ENCODE results near the gene LYRM7.

Gene LYRM7

DNA sequence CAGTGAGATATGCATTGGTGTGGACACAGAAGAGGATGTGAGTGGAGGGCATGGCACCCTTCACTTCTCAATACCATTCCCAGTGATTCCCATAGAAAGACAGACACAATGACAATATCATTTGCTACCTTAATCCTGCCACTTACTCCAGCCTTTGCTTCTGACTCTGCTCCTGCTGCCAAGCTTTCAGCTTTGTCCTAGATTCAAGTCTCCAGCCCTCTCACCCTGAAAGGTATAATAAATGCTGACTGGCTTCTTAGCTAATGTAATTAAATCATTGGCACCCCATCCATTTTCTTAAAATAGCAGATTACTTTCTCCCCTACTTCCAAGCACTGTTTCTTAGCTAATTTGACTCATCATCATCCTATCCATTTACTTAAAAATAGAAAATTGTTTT is 52.0 kb downstream of the LYRM7 start:
- no peaks in the 10 kb centered on the region for H3K27me3 ChIP-seq (ENCODE audit: control insufficient read depth, insufficient read depth, low read length)
- no peak overlapping the region for H3K4me3 ChIP-seq (ENCODE audit: low read length)
- H3K9me3 ChIP-seq (replicated peaks; ENCODE audit: low read length), result no peaks in the 10 kb centered on the region
- H3K9ac ChIP-seq (ENCODE audit: low read depth, low read length), result no peak overlapping the region
- peaks cover 29% of the 10 kb centered on the region for H3K4me1 ChIP-seq (ENCODE audit: control insufficient read depth, insufficient read depth, low read length)
- no peak overlapping the region for H3K4me2 ChIP-seq (ENCODE audit: low read length)
- no peaks in the 10 kb centered on the region for H3K36me3 ChIP-seq (ENCODE audit: insufficient read depth, low read length)

DNA sequence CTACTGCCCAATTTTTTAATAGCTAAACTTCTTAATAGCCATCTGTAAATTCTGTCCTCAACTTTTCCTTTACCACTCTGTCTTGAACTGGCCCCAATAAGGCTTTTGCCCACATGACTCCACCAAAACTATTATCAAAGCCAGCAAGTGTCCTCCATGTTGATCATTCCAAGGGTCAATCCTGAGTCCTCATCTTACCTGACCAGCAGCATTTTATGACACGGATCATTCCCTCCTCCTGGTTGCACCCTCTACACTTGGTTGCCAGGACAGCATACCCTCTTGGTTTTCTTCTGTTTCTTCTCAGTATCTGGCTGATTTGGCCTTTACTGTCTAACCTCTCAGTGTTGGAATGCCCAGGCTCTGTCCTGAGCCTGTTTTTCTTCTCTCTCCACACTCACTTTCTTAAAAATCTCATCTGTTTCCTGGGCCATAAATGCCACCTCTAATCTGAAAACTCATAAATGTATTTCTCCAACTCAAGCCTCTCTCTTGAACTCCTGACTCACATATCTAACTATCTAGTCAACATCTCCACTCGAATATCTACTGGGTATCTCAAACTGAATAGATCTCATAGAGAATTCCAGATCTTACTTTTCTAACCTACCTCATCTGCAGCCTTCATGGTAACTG is 53.1 kb downstream of the LYRM7 start:
- Histone ChIP-seq H3K4me3 (ENCODE audit: low read length) (no peak overlapping the region), H3K4me1 (ENCODE audit: control insufficient read depth, insufficient read depth, low read length) (peaks cover 22% of the 10 kb centered on the region), H3K9ac (ENCODE audit: low read depth, low read length) (no peak overlapping the region), H3K4me2 (ENCODE audit: low read length) (no peak overlapping the region), H3K36me3 (ENCODE audit: insufficient read depth, low read length) (no peaks in the 10 kb centered on the region), H3K27me3 (ENCODE audit: control insufficient read depth, insufficient read depth, low read length) (no peaks in the 10 kb centered on the region), H3K9me3 (replicated peaks; ENCODE audit: low read length) (no peaks in the 10 kb centered on the region)

DNA sequence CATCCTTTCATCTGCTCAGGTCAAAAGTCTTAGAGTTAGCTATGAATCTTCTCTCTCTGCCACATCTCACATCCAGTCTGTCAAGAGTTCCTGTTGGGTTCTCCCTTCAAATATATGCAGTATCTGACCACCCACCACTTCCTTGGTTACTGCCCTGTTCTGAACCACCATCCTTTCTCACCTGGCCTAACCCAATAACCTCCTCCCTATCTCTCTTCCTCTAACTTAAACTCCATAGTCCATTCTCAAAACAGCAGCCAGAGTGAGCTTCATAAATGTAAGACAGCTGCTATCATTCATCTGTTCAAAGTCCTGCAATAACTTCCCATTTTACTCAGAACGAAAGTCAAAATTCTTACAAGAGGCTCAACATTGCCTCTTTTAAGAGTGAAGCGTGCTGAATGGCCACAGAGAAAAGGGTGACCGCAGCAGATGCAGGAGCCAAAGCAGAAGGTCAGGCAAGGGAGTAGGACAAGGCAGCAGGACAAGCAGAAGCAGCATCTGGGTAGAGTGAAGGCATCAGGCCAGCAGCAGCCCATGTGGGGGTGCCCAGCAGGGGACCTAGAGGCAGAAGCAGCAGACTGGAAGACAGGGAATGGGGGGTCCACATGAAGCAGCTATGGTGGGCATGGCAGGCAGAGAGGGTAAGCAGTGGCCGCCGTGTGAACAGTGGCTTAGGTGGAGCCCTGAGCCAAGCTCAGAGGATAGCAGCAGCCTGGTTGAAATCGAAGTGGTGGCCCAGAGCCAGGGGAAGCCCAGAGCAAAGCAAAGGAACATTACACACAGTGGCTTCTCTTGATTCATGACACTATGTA is 53.9 kb downstream of the LYRM7 start:
- Histone ChIP-seq H3K9ac (ENCODE audit: low read depth, low read length) (no peak overlapping the region), H3K9me3 (replicated peaks; ENCODE audit: low read length) (no peaks in the 10 kb centered on the region), H3K27me3 (ENCODE audit: control insufficient read depth, insufficient read depth, low read length) (no peaks in the 10 kb centered on the region), H3K4me1 (ENCODE audit: control insufficient read depth, insufficient read depth, low read length) (peaks cover 16% of the 10 kb centered on the region), H3K4me2 (ENCODE audit: low read length) (no peak overlapping the region), H3K36me3 (ENCODE audit: insufficient read depth, low read length) (no peaks in the 10 kb centered on the region), H3K4me3 (ENCODE audit: low read length) (no peak overlapping the region)

DNA sequence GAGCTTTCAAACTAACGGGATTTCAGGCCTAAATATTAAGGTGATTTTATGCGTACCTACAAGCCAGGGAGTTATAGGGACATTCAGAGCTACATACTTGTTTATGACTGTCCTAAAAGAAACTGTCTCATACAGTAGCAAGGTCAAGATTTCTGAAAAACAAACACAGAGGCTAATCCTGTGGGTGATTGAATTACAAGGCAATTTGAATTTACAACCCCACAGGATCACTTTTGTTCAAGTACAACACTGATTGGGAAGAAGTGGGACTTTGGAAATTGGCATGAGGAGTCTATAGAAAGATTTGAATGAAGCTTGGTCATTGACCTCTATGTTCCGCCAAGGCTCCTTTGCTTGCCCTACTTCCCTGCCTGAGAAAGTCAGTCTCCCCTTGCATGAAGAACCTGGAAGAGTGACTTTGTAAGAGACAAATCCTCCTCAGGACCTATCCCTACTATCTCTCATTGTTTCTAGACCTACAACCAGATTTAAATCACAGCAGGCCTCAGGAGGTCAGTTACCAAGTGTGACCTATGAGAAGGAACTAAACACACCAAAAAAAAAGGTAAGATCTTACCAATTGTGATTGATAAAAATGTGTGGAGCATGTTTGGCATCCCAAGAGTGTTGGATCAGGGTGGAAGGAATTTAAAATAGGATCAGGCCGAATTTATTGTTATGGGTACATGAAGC is 54.7 kb downstream of the LYRM7 start:
- Histone ChIP-seq H3K4me1 (ENCODE audit: control insufficient read depth, insufficient read depth, low read length) (peaks cover 11% of the 10 kb centered on the region), H3K27me3 (ENCODE audit: control insufficient read depth, insufficient read depth, low read length) (no peaks in the 10 kb centered on the region), H3K4me2 (ENCODE audit: low read length) (no peak overlapping the region), H3K9ac (ENCODE audit: low read depth, low read length) (no peak overlapping the region), H3K9me3 (replicated peaks; ENCODE audit: low read length) (no peaks in the 10 kb centered on the region), H3K36me3 (ENCODE audit: insufficient read depth, low read length) (no peaks in the 10 kb centered on the region), H3K4me3 (ENCODE audit: low read length) (no peak overlapping the region)

DNA sequence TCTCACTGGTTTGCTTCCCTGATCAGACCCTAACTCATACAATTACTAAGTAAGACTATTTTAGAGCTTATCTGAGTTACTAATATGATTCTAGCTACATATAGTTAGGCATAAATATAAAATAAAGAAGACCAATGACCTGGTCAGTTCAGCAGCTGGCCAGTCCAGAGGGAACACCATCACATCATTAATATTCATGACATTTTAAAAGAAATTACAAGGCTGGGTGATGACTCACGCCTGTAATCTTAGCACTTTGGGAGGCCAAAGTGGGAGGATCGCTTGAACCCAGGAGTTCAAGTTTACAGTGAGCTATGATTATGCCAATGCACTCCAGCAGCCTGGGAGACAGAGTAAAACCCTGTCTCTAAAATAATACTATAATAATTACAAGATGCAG is 56.2 kb downstream of the LYRM7 start:
- Histone ChIP-seq H3K36me3 (ENCODE audit: insufficient read depth, low read length) (no peaks in the 10 kb centered on the region), H3K4me3 (ENCODE audit: low read length) (no peak overlapping the region), H3K27me3 (ENCODE audit: control insufficient read depth, insufficient read depth, low read length) (no peaks in the 10 kb centered on the region), H3K9ac (ENCODE audit: low read depth, low read length) (no peak overlapping the region), H3K9me3 (replicated peaks; ENCODE audit: low read length) (no peaks in the 10 kb centered on the region), H3K4me1 (ENCODE audit: control insufficient read depth, insufficient read depth, low read length) (peaks cover 7% of the 10 kb centered on the region), H3K4me2 (ENCODE audit: low read length) (no peak overlapping the region)

DNA sequence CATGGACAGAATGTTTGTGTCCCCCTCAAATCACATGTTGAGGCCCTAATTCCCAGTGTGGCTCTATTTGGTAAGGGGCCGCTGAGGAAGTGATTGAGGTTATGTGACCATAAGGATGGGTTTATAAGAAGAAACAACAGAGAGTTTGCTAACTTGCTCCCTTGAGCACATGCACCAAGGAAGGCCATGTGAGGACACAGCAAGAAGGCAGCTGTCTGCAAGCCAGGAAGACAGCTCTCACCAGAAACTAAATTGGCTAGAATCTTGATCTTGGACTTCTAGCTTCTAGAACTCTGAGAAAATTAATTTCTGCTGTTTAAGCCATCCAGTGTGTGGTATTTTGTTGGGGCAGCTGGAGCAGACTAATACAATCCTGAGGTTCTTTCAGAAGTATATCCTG is 57.9 kb downstream of the LYRM7 start:
- Histone ChIP-seq H3K9me3 (replicated peaks; ENCODE audit: low read length) (no peaks in the 10 kb centered on the region), H3K27me3 (ENCODE audit: control insufficient read depth, insufficient read depth, low read length) (no peaks in the 10 kb centered on the region), H3K4me2 (ENCODE audit: low read length) (no peak overlapping the region), H3K36me3 (ENCODE audit: insufficient read depth, low read length) (no peaks in the 10 kb centered on the region), H3K4me3 (ENCODE audit: low read length) (no peak overlapping the region), H3K9ac (ENCODE audit: low read depth, low read length) (no peak overlapping the region), H3K4me1 (ENCODE audit: control insufficient read depth, insufficient read depth, low read length) (no peaks in the 10 kb centered on the region)

DNA sequence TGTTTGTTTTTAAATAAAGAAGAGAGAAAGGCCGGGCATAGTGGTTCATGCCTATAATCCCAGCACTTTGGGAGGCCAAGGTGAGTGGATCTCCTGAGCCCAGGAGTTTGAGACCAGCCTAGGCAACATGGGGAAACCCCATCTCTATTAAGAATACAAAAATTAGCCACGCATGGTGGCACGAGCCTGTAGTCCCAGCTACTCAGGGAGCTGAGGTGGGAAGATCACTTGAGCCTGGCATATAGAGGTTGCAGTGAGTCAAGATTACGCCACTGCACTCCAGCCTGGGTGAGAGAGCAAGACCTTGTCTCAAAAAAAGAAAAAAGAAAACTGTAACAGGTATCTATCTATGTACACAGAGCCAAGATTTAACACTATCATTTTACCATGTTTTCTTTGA is 58.9 kb downstream of the LYRM7 start:
- H3K36me3 ChIP-seq (ENCODE audit: insufficient read depth, low read length), result no peaks in the 10 kb centered on the region
- H3K9ac ChIP-seq (ENCODE audit: low read depth, low read length), result no peak overlapping the region
- H3K27me3 ChIP-seq (ENCODE audit: control insufficient read depth, insufficient read depth, low read length), result no peaks in the 10 kb centered on the region
- H3K4me1 ChIP-seq (ENCODE audit: control insufficient read depth, insufficient read depth, low read length), result no peaks in the 10 kb centered on the region
- no peak overlapping the region for H3K4me2 ChIP-seq (ENCODE audit: low read length)
- H3K4me3 ChIP-seq (ENCODE audit: low read length), result no peak overlapping the region
- H3K9me3 ChIP-seq (replicated peaks; ENCODE audit: low read length), result no peaks in the 10 kb centered on the region

DNA sequence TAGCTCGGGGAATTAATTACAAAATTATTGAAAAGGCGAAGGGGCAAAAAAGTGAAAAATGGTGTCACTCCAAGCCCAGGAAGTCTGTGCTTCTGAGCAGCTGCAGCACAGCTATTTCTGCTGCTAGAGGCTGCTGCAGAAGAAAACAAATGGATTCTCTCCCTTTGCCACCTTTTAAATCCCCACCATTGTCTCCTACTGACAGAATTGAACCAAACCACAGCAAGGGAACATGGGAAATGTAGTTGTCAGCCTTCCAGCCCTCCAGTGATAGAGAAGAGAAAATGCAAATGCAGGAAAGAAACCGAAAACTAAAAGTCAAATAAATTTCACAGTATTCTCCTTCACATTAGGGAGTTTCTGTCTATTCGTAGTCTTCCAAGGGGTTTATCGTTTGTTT is 59.7 kb downstream of the LYRM7 start:
- H3K4me1 ChIP-seq (ENCODE audit: control insufficient read depth, insufficient read depth, low read length), result no peaks in the 10 kb centered on the region
- H3K9ac ChIP-seq (ENCODE audit: low read depth, low read length), result no peak overlapping the region
- no peaks in the 10 kb centered on the region for H3K27me3 ChIP-seq (ENCODE audit: control insufficient read depth, insufficient read depth, low read length)
- no peak overlapping the region for H3K4me3 ChIP-seq (ENCODE audit: low read length)
- no peaks in the 10 kb centered on the region for H3K9me3 ChIP-seq (replicated peaks; ENCODE audit: low read length)
- no peak overlapping the region for H3K4me2 ChIP-seq (ENCODE audit: low read length)
- no peaks in the 10 kb centered on the region for H3K36me3 ChIP-seq (ENCODE audit: insufficient read depth, low read length)

DNA sequence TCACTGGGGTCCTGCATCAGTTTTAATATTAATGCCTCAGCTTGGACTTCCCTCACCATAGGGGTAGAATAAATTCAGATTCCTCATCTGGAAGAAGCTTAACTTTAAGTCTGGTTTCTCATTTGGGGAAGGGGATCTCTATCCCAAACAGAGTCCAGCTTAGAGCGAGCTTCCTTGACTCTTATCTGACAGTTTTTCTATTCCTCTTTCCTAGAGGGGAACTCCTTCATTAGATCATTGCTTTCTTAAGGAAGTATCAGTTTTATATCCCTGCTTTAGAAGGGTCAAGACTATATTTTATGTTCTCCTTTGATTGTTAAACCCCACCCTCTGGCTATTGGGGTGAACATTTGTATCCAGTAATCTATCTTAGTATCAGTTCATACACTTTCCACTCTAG is 68.9 kb downstream of the LYRM7 start:
- no peaks in the 10 kb centered on the region for H3K36me3 ChIP-seq (ENCODE audit: insufficient read depth, low read length)

DNA sequence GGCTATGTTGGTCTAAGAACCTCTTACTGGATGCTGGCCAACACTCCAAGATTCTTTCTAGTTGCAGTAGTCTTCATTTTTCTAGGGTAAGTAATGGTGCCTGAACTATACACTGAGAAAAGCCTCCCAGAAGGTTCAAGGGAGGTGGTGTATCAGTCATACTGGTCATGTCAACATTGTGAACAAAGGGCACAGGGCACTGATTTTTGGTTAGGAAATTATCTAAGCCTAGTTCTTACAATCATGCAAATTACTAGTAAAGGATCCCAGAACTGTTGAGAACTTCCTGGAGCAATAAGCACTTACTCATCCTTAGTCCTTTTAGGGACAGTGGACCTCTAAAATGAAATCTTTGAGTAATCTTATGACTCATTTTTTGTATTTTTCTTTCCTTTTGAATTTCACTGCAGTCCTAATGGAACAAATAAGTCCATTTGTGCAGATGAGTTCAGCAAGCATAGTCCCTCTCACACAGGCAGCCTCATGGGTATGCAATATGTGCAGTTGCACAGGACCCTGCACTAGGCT is 72.0 kb downstream of the LYRM7 start:
- H3K4me1 ChIP-seq (ENCODE audit: control insufficient read depth, insufficient read depth, low read length), result peaks cover 20% of the 10 kb centered on the region
- no peaks in the 10 kb centered on the region for H3K27me3 ChIP-seq (ENCODE audit: control insufficient read depth, insufficient read depth, low read length)
- no peaks in the 10 kb centered on the region for H3K36me3 ChIP-seq (ENCODE audit: insufficient read depth, low read length)
- H3K9ac ChIP-seq (ENCODE audit: low read depth, low read length), result no peak overlapping the region
- H3K4me3 ChIP-seq (ENCODE audit: low read length), result no peak overlapping the region
- H3K9me3 ChIP-seq (replicated peaks; ENCODE audit: low read length), result no peaks in the 10 kb centered on the region
- peak overlapping the region; percentile 20 for H3K4me2 ChIP-seq (ENCODE audit: low read length)

More for the DNA sequence above, 68.9 kb downstream of the LYRM7 start:
- H3K4me1 ChIP-seq (ENCODE audit: control insufficient read depth, insufficient read depth, low read length), result peaks cover 16% of the 10 kb centered on the region
- H3K9me3 ChIP-seq (replicated peaks; ENCODE audit: low read length), result no peaks in the 10 kb centered on the region
- H3K4me3 ChIP-seq (ENCODE audit: low read length), result no peak overlapping the region
- no peak overlapping the region for H3K9ac ChIP-seq (ENCODE audit: low read depth, low read length)
- H3K4me2 ChIP-seq (ENCODE audit: low read length), result no peak overlapping the region
- no peaks in the 10 kb centered on the region for H3K27me3 ChIP-seq (ENCODE audit: control insufficient read depth, insufficient read depth, low read length)

DNA sequence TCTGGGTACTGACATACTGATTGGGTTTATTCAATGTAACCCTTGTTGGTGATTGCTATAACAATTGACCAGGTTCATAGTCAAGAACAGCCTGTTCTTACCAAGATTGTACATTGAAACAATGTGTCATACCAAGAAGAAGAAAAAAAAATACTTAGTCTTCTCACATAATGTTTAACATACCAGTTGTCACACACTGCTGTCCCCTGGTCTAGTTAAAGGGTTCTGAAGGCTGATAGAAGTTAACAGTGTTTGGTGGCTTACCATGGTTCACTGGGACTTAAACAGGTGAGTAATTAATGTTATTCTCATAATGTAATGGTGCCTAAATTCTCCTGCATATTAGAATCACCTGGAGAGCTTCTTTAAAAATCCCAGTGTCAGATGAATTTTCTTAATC is 74.6 kb downstream of the LYRM7 start:
- Histone ChIP-seq H3K4me3 (ENCODE audit: low read length) (no peak overlapping the region), H3K4me1 (ENCODE audit: control insufficient read depth, insufficient read depth, low read length) (peaks cover 20% of the 10 kb centered on the region), H3K4me2 (ENCODE audit: low read length) (no peak overlapping the region), H3K27me3 (ENCODE audit: control insufficient read depth, insufficient read depth, low read length) (no peaks in the 10 kb centered on the region), H3K9ac (ENCODE audit: low read depth, low read length) (no peak overlapping the region), H3K36me3 (ENCODE audit: insufficient read depth, low read length) (no peaks in the 10 kb centered on the region), H3K9me3 (replicated peaks; ENCODE audit: low read length) (no peaks in the 10 kb centered on the region)

All from skeletal muscle satellite cell (primary cell).